H1 (cell line): ENCODE measurements around the gene ADAD2. TPM values are rescaled to one million over a fixed set of nuclear protein-coding genes. Genes with fewer than 3 reads are reported as not detected.

Source experiments
- ATF2 ChIP-seq: IDR thresholded peaks from 2 replicates; pipeline ENCODE4 v1.6.1; 2012; ENCODE audit warnings: low read length, inconsistent platforms
- EZH2 ChIP-seq: fragments of 200-600 bp; sonication (generic); IDR thresholded peaks from 2 replicates; pipeline ENCODE4 v1.7.1; 2012; ENCODE audit warnings: low read depth, mild to moderate bottlenecking, moderate library complexity, low read length, inconsistent platforms; ENCODE audit not compliant: severe bottlenecking
- KDM4A ChIP-seq: IDR thresholded peaks from one replicate; pipeline ENCODE4 v1.7.1; 2012; ENCODE audit warnings: low read depth, mild to moderate bottlenecking, moderate library complexity, low read length, inconsistent platforms; ENCODE audit not compliant: severe bottlenecking
- POLR2A ChIP-seq, 2 experiments: IDR thresholded peaks; 1 replicate in 1 of 2; 2 replicates in 1 of 2; pipeline ENCODE4 v1.6.1; 2011; ENCODE audit warnings: low read depth in 2 of 2, low read length in 2 of 2, mild to moderate bottlenecking in 2 of 2; ENCODE audit errors: control extremely low read depth in 1 of 2
- POLR2AphosphoS5 ChIP-seq: IDR thresholded peaks from 2 replicates; pipeline ENCODE4 v1.6.1; 2011; ENCODE audit warnings: low read depth, low read length
- polyA plus RNA-seq, 7 experiments: library from polyadenylated mRNA; depleted of rRNA in 3 of 7; stranded (reverse) in 5 of 7; unstranded in 2 of 7; fragments of >200 nt in 5 of 7; fragments of 200-250 nt in 2 of 7; gene quantifications; 1 replicate in 5 of 7; 2 replicates in 1 of 7; 4 replicates in 1 of 7; pipeline versions ENCODE4 v1.2.1 to v1.2.3, GENCODE V29; 2011 to 2013; ENCODE audit warnings: missing spikeins in 2 of 7, mixed read lengths in 2 of 7
- total RNA-seq: library from RNA; stranded (reverse); fragmentation: NEBNext Ultra II Directional; extraction: Animal tissue kit (Norgen Biotek cat#: 25700); gene quantifications from 2 replicates; pipeline ENCODE4 v1.2.1, GENCODE V29; 2021

ADAD2 gene
- total and polyA plus RNA-seq, 2 of the 8 experiments (the other 6 are each of a cell fraction or from before 2014, with no cell fraction given) = 1.2 to 1.3 TPM

GRCh38 chr16:84174396-84174795, 16.6 kb upstream of the ADAD2 start (continued):
- TF ChIP-seq ATF2 (no peak), KDM4A (no peak), EZH2 (no peak), POLR2AphosphoS5 (no peak), POLR2A (IDR thresholded peaks at IDR 0.05; ENCODE audit: control extremely low read depth in 1 of 2, low read depth in 2 of 2, low read length in 2 of 2) (no peak)
